Retinal pigment epithelial cell (primary cell): ENCODE results near the gene GABRB2.

ENCODE experiments used
- DNase-seq: peaks from one replicate; pipeline ENCODE4 v3.0.0-alpha.2; 2010; ENCODE audit warnings: low read depth
- H3K4me3 ChIP-seq: 2 replicates; pipeline ENCODE4 v1.5.1; 2011; ENCODE audit warnings: mild to moderate bottlenecking, low read length, control low read depth, moderate library complexity
- TF ChIP-seq, protein P1 (sequence below): conservative IDR thresholded peaks from 2 replicates; pipeline ENCODE4 v1.5.1; 2011; ENCODE audit warnings: low read depth, low read length, control low read depth, inconsistent platforms

The GABRB2 gene

DNA sequence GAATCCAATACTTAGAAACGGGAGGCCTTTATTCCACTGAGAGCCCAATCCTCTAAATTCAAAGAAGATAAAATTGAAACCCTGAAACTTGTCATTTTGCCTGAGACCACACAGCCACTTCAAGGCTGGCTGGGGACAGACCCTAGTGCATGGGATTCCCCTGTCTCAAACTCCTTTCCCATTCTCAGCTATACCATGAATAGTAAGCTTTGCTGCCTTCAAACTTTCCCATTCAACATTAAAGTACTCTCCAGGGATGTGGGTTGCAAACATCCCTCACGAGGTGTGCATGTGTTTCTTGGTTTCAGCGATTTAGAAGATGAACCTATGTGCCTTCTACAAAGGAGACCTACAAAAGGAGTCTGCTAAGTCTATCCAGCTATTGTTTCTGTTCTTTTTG is 64.6 kb downstream of the GABRB2 start:
- no peak for DNase-seq
- TF ChIP-seq, protein P1, sequence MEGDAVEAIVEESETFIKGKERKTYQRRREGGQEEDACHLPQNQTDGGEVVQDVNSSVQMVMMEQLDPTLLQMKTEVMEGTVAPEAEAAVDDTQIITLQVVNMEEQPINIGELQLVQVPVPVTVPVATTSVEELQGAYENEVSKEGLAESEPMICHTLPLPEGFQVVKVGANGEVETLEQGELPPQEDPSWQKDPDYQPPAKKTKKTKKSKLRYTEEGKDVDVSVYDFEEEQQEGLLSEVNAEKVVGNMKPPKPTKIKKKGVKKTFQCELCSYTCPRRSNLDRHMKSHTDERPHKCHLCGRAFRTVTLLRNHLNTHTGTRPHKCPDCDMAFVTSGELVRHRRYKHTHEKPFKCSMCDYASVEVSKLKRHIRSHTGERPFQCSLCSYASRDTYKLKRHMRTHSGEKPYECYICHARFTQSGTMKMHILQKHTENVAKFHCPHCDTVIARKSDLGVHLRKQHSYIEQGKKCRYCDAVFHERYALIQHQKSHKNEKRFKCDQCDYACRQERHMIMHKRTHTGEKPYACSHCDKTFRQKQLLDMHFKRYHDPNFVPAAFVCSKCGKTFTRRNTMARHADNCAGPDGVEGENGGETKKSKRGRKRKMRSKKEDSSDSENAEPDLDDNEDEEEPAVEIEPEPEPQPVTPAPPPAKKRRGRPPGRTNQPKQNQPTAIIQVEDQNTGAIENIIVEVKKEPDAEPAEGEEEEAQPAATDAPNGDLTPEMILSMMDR = no peak
- H3K4me3 ChIP-seq = no peak overlapping the region

DNA sequence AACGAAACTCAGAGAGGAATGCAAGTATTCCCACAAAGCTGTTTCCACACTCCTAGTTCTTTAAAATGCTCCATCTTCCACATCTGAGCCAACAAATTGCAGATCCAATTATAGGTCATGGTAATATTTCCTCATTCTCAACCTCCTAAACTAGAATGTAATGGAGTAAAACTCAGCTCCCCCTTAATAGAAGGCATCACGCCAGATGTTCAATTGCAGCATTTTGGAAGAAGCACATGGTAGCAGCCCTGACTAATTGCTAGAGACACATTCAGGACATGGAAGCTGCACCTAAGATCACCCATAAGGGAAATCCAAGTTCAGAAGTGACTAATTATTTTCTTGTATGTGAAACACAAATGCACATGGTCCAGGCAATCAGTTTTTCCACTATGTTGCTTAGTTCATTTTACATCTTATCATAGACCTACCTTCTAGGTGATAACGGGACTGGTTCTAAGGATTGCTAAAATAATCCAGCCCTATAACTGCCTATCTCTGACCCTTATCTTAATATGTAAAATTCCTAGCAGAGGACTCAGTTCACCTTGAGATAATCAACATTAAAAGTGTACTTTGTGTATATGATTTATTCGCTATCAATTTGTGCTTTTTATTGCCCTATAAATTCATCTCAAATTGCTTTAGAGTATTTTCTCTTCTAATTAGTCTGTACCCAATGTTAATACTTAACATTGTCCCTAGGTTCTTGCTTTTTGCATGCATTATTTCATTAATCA is 75.1 kb downstream of the GABRB2 start:
- H3K4me3 ChIP-seq = no peak overlapping the region
- TF ChIP-seq, protein P1 = no peak
- DNase-seq = no peak

DNA sequence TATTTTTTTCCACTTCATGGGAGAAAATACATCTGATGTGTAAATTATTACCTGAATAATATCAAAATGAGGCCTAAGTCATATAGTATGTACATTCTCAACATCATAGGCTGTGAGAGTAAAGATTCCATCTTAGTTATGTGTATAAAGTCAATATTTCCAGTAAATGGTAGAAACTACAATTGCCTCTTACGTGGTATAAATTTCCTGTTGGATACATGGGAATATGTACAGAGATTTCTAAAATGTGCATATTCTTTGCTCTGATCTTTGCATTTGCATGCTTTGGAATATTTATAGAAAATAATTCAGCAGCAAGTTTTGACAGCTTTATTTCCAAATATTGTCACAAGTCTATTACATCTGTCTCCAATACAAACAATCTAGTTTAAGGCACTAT is 78.8 kb downstream of the GABRB2 start:
- TF ChIP-seq, protein P1 = no peak
- no peak for DNase-seq
- H3K4me3 ChIP-seq = no peak overlapping the region

DNA sequence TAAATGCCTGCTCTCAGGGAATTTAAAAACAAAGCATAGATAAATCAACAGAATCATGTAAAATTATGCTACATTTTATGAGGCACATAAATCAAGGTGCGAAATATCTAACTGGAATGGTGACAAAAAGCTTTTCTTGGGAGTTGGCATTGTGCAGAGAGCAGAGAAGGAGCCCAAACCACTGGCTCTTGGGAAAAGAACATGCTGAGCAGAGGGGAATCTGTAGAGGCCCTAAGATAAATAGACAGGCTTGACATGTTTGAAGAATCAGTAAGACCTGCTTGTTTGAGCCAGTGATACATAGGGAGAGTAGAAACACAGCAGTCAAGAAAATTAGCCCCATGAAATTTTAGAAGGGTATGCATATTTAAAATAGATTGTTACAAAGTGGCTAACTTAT is 85.8 kb downstream of the GABRB2 start:
- H3K4me3 ChIP-seq = no peak overlapping the region
- DNase-seq = no peak
- TF ChIP-seq, protein P1 = no peak

DNA sequence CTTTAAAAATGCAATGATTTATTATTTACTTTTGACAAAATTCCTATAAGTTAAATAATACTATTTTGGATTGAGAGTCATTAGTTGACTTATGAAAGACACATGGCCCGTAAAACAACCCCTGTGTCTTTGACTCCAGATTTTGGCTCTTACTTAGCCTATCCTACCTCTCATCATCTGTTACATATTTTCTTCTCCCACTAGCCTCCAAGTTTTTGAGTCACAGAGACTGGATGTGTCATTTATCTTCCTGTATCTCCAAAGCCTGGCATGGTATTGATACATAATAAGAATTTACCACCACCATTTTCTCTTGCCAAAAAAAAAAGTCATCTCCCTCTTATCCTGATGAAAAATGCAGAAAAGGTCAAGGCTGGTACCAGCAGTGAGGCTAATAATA is 99.9 kb downstream of the GABRB2 start:
- TF ChIP-seq, protein P1 = no peak
- DNase-seq = no peak
- no peak overlapping the region for H3K4me3 ChIP-seq

DNA sequence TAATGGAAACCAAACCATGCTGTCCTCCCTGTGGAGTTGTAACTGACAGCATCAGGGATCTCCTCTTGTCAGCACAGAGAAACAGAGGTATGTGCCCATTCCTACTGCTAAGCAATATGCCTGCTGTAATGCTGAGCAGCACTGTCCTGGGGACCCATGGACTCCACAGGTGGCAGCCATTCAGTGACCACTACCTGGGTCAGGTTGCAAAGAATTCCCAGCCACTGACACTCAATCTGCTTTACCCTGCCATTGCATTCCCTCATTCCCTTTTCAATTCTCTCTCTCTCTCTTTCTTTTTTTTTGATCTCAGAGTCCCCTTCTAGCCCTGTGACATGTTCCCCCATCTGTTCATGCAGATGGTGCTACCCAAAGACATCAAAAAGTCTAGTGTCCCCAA is 104.1 kb downstream of the GABRB2 start:
- DNase-seq = no peak
- no peak overlapping the region for H3K4me3 ChIP-seq
- TF ChIP-seq, protein P1 = no peak

DNA sequence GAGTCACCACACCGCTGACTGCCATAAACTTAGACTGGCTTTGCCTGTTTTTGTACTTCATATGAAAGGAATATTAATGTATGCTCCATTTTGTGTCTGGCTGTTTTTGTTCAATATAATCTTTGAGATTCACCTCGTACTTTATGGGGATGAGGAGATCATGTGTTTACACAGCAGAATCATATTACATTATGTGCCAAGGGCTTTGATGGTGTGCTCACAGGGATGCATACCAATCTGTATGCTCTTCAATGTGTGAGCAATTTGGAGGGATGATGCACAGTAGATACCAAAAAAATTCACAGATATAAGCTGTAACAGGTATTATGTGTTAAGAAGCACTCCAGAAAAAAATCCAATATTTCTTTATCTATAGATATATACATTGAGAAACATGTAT is 113.7 kb downstream of the GABRB2 start:
- TF ChIP-seq, protein P1 = no peak
- H3K4me3 ChIP-seq = no peak overlapping the region
- DNase-seq = no peak
